Lower leg skin (tissue), 3 donors: ENCODE results near the gene ATP8B4.

Source experiments
- POLR2A ChIP-seq, 2 donors: fragments of 450-650 bp; IDR thresholded peaks; one replicate each; pipeline ENCODE4 v1.6.1; 2016 to 2017; ENCODE audit warnings: antibody characterized with exemption in 2 of 2, mild to moderate bottlenecking in 1 of 2, moderate library complexity in 1 of 2
- TF ChIP-seq, protein P1 (sequence below), 3 donors: fragments of 450-650 bp; IDR thresholded peaks; one replicate each; pipeline ENCODE4 v1.5.1; 2016; ENCODE audit warnings: antibody characterized with exemption in 3 of 3, mild to moderate bottlenecking in 3 of 3, moderate library complexity in 2 of 3

DNA sequence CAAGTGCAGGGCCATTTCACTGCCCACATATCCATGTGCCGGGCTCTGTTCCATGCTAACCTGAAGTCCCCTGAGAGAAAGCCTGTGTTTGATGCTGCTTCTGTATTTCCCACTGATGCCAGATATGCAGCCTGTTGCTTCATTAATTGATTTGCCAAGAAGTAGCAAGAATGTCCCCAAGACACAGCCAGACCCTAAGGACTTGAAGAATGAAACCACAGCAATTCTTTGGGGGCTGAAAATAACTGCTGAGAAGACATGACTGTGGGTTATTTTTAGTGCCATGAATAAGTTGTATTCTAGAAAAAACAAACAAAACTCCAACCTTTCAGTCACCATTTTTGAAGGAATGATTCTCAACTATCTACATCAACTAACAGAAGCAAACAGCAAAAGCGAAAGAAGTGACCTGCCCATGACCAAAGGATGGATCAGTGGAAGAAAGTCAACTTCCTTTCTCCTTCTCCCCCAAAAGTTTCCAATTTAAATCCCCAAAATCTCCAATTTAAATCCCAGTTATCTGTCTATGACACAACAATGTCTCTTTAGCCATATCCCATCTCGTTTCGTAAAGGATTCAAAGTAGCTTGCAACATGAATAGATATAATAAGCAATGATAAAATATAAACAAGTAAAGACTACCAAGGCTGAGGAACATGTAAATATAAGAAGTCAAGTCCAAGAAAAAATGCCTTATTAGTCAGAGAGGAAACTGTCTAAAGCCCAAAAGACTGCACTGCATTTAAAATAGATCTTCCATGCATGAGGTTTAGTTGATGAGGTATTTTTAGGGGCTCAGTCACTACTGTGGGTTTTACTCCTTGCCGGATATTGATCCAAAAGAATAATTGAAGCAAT is 271.4 kb downstream of the ATP8B4 start:
- TF ChIP-seq POLR2A (IDR thresholded peaks at IDR 0.05) = no peak
- TF ChIP-seq, protein P1, sequence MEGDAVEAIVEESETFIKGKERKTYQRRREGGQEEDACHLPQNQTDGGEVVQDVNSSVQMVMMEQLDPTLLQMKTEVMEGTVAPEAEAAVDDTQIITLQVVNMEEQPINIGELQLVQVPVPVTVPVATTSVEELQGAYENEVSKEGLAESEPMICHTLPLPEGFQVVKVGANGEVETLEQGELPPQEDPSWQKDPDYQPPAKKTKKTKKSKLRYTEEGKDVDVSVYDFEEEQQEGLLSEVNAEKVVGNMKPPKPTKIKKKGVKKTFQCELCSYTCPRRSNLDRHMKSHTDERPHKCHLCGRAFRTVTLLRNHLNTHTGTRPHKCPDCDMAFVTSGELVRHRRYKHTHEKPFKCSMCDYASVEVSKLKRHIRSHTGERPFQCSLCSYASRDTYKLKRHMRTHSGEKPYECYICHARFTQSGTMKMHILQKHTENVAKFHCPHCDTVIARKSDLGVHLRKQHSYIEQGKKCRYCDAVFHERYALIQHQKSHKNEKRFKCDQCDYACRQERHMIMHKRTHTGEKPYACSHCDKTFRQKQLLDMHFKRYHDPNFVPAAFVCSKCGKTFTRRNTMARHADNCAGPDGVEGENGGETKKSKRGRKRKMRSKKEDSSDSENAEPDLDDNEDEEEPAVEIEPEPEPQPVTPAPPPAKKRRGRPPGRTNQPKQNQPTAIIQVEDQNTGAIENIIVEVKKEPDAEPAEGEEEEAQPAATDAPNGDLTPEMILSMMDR (IDR thresholded peaks at IDR 0.05) = no peak
